HFF-Myc (cell line): Measurements from ENCODE around the gene ZC3H12C.
A peak's percentile ranks its signal among the peaks of the same experiment; 100 is the strongest.
"Not testable (repeated sequence)": the region's sequence is repeated elsewhere in the genome, so short reads cannot be mapped to it uniquely, and the experiment has no call there.

ENCODE experiments used
- DNase-seq: peaks from one replicate; pipeline ENCODE4 v3.0.0-alpha.2; 2011; ENCODE audit warnings: low read depth; ENCODE audit errors: extremely low read depth
- H3K4me3 ChIP-seq: replicated peaks from 2 replicates; pipeline ENCODE4 v1.5.1; 2011; ENCODE audit warnings: low read depth, mild to moderate bottlenecking, control low read depth, low read length
- CTCF ChIP-seq: IDR thresholded peaks from 2 replicates; pipeline ENCODE4 v1.5.1; 2012; ENCODE audit warnings: mild to moderate bottlenecking, low read depth, low read length, control low read depth; ENCODE audit errors: missing control alignments

ZC3H12C gene

GRCh38 chr11:110056956-110057355 lies 36.2 kb upstream of the ZC3H12C start:
- no peak for TF ChIP-seq CTCF
- no peak for DNase-seq
- no peak overlapping the region for H3K4me3 ChIP-seq

- TF ChIP-seq CTCF, result no peak
Measured at GRCh38 chr11:110059706-110060463, 33.3 kb upstream of the ZC3H12C start.

GRCh38 chr11:110061296-110061695 lies 31.9 kb upstream of the ZC3H12C start:
- DNase-seq, result no peak
- TF ChIP-seq CTCF, result no peak
- H3K4me3 ChIP-seq, result no peak overlapping the region

More at GRCh38 chr11:110059706-110060463, 33.3 kb upstream of the ZC3H12C start:
- H3K4me3 ChIP-seq, result no peak overlapping the region
- DNase-seq, result no peak

GRCh38 chr11:110062247-110062646 lies 30.9 kb upstream of the ZC3H12C start:
- no peak overlapping the region for H3K4me3 ChIP-seq
- no peak for DNase-seq
- TF ChIP-seq CTCF, result no peak

GRCh38 chr11:110065189-110065588 lies 28.0 kb upstream of the ZC3H12C start:
- no peak for TF ChIP-seq CTCF
- DNase-seq, result no peak
- H3K4me3 ChIP-seq, result no peak overlapping the region

- not testable (repeated sequence) for DNase-seq, H3K4me3 ChIP-seq
Measured at GRCh38 chr11:110068001-110068400, 25.2 kb upstream of the ZC3H12C start.

- DNase-seq, result peak; percentile 84
- no peak overlapping the region for H3K4me3 ChIP-seq
- no peak for TF ChIP-seq CTCF
Measured at GRCh38 chr11:110069158-110069737, 23.9 kb upstream of the ZC3H12C start.
